ENCODE results near the gene MALT1.

DNA sequence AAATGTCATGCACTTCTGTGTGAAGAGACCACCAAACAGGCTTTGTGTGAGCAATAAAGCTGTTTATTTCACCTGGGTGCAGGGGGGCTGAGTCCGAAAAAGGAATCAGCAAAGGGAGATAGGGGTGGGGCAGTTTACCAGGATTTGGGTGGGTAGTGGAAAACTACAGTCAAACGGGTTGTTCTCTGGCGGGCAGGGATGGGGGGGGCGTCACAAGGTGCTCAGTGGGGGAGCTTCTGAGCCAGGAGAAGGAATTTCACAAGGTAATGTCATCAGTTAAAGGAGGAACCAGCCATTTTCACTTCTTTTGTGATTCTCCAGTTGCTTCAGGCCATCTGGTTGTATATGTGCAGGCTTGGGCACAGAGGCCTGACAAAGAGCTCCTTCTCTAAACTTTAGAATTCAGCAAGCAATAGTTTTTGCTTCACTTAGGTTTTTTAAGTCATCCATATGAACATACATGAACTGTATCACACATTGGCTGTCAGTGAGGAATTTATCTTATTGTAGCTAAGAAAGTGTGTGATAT, 24.9 kb upstream of the MALT1 start:
- TF ChIP-seq CTCF (IDR thresholded peaks at IDR 0.05), result no peak
- TF ChIP-seq POLR2AphosphoS5 (IDR thresholded peaks at IDR 0.05), result no peak
- TF ChIP-seq POLR2A (IDR thresholded peaks at IDR 0.05), result no peak
- TF ChIP-seq EP300 (IDR thresholded peaks at IDR 0.05), result no peak
